Measurements from ENCODE around the gene CLTA. TPM values are rescaled to one million over a fixed set of nuclear protein-coding genes. Genes with fewer than 3 reads are reported as not detected.

The CLTA gene
- total RNA-seq, 3 donors from 2014 or later: 177 to 202 (median 178) TPM

GRCh38 chr9:36161187-36161586 is 29.5 kb upstream of the CLTA start:
- H3K27ac ChIP-seq: peak overlapping the region; percentile 57 to 84
- no peak for DNase-seq (ENCODE audit: low spot score in 2 of 2)
- no peaks in the 10 kb centered on the region for H3K4me1 ChIP-seq
- no peaks in the 10 kb centered on the region for H3K27me3 ChIP-seq
- TF ChIP-seq CTCF (IDR thresholded peaks at IDR 0.05) (no peak), POLR2AphosphoS5 (IDR thresholded peaks at IDR 0.05) (no peak), POLR2A (IDR thresholded peaks at IDR 0.05) (no peak)
- intact Hi-C loops (cut with DNase I; ENCODE audit: low total_unique reads): loop anchor here (10.0 kb wide), 1 partner anchor 56 kb away; no protein-coding TSS in a partner anchor
- H3K4me3 ChIP-seq: no peak overlapping the region
- H3K9me3 ChIP-seq: no peaks in the 10 kb centered on the region
- no peaks in the 10 kb centered on the region for H3K36me3 ChIP-seq

- Histone ChIP-seq H3K27ac (peak overlapping the region; percentile 57 to 84), H3K4me3 (no peak overlapping the region), H3K36me3 (no peaks in the 10 kb centered on the region), H3K4me1 (no peaks in the 10 kb centered on the region), H3K27me3 (no peaks in the 10 kb centered on the region), H3K9me3 (no peaks in the 10 kb centered on the region)
- intact Hi-C loops (cut with DNase I; ENCODE audit: low total_unique reads): loop anchor here (10.0 kb wide), 1 partner anchor 57 kb away; no protein-coding TSS in a partner anchor
- DNase-seq (ENCODE audit: low spot score in 2 of 2): no peak
- no peak for TF ChIP-seq CTCF (IDR thresholded peaks at IDR 0.05)
- no peak for TF ChIP-seq POLR2A (IDR thresholded peaks at IDR 0.05)
- TF ChIP-seq POLR2AphosphoS5 (IDR thresholded peaks at IDR 0.05): no peak
Measured at GRCh38 chr9:36162211-36162738, 28.4 kb upstream of the CLTA start.

- no peak for DNase-seq (ENCODE audit: low spot score in 2 of 2)
- intact Hi-C loops (cut with DNase I; ENCODE audit: low total_unique reads): loop anchor here (10.0 kb wide), 1 partner anchor 58 kb away; no protein-coding TSS in a partner anchor
- TF ChIP-seq CTCF (IDR thresholded peaks at IDR 0.05) (no peak), POLR2A (IDR thresholded peaks at IDR 0.05) (no peak)
- H3K27ac ChIP-seq: peak overlapping the region; percentile 60 to 92
- peak overlapping the region in 1 of 3 donors; percentile 8 for H3K4me3 ChIP-seq
- H3K36me3 ChIP-seq: no peaks in the 10 kb centered on the region
- H3K9me3 ChIP-seq: no peaks in the 10 kb centered on the region
- H3K27me3 ChIP-seq: no peaks in the 10 kb centered on the region
- no peaks in the 10 kb centered on the region for H3K4me1 ChIP-seq
Measured at GRCh38 chr9:36163049-36163785, 27.5 kb upstream of the CLTA start.

GRCh38 chr9:36163786-36164170 is 26.9 kb upstream of the CLTA start:
- Histone ChIP-seq H3K27ac (peak overlapping the region; percentile 60 to 92), H3K4me3 (no peak overlapping the region), H3K27me3 (no peaks in the 10 kb centered on the region), H3K4me1 (no peaks in the 10 kb centered on the region), H3K36me3 (no peaks in the 10 kb centered on the region), H3K9me3 (no peaks in the 10 kb centered on the region)
- TF ChIP-seq POLR2A (IDR thresholded peaks at IDR 0.05) (no peak), CTCF (IDR thresholded peaks at IDR 0.05) (no peak), POLR2AphosphoS5 (IDR thresholded peaks at IDR 0.05) (no peak)
- intact Hi-C loops (cut with DNase I; ENCODE audit: low total_unique reads): loop anchor here (10.0 kb wide), 1 partner anchor 59 kb away; no protein-coding TSS in a partner anchor
- DNase-seq (ENCODE audit: low spot score in 2 of 2): no peak

GRCh38 chr9:36164372-36164771 is 26.3 kb upstream of the CLTA start:
- Histone ChIP-seq H3K27ac (peak overlapping the region; percentile 60 to 92), H3K27me3 (no peaks in the 10 kb centered on the region), H3K4me3 (no peak overlapping the region), H3K4me1 (no peaks in the 10 kb centered on the region), H3K36me3 (no peaks in the 10 kb centered on the region), H3K9me3 (no peaks in the 10 kb centered on the region)
- intact Hi-C loops (cut with DNase I; ENCODE audit: low total_unique reads): loop anchor here (10.0 kb wide), 1 partner anchor 60 kb away; no protein-coding TSS in a partner anchor
- DNase-seq (ENCODE audit: low spot score in 2 of 2): no peak
- TF ChIP-seq POLR2AphosphoS5 (IDR thresholded peaks at IDR 0.05): no peak

Measured in breast epithelium (tissue), 4 donors.